Cardiac fibroblast (primary cell): Measurements from ENCODE around the gene FOCAD.

ENCODE experiments used
- DNase-seq, 2 donors: peaks; one replicate each; pipeline versions ENCODE4 v3.0.0 to v3.0.0-alpha.2; 2010; ENCODE audit warnings: low read depth in 2 of 2
- H3K4me3 ChIP-seq, 2 donors: replicated peaks in 1 of 2; 1 replicate in 1 of 2; 2 replicates in 1 of 2; pipeline ENCODE4 v1.5.1; 2011; ENCODE audit warnings: low read depth in 2 of 2, low read length in 2 of 2, mild to moderate bottlenecking in 2 of 2, moderate library complexity in 1 of 2
- CTCF ChIP-seq: IDR thresholded peaks from one replicate; pipeline ENCODE4 v1.5.1; 2011; ENCODE audit warnings: low read depth, mild to moderate bottlenecking, low read length, inconsistent platforms

The FOCAD gene

GRCh38 chr9:20854444-20854843, 170.4 kb downstream of the FOCAD start:
- TF ChIP-seq CTCF: no peak
- DNase-seq: peak; percentile 22 to 40
- H3K4me3 ChIP-seq: no peak overlapping the region

GRCh38 chr9:20863945-20864344, 179.9 kb downstream of the FOCAD start:
- H3K4me3 ChIP-seq: no peak overlapping the region
- DNase-seq: no peak
- no peak for TF ChIP-seq CTCF

- TF ChIP-seq CTCF: no peak
- no peak for DNase-seq
- H3K4me3 ChIP-seq: no peak overlapping the region
These were observed 181.3 kb downstream of the FOCAD start for GRCh38 chr9:20865347-20865746.

- H3K4me3 ChIP-seq: no peak overlapping the region
- TF ChIP-seq CTCF: no peak
- no peak for DNase-seq
These were observed 186.1 kb downstream of the FOCAD start for GRCh38 chr9:20870115-20870514.

- DNase-seq: peak; percentile 72 to 77
- no peak for TF ChIP-seq CTCF
- H3K4me3 ChIP-seq: no peak overlapping the region
These were observed 188.4 kb downstream of the FOCAD start for GRCh38 chr9:20872340-20872977.

GRCh38 chr9:20873240-20873865, 189.3 kb downstream of the FOCAD start:
- no peak overlapping the region for H3K4me3 ChIP-seq
- TF ChIP-seq CTCF: no peak

GRCh38 chr9:20880271-20880670, 196.2 kb downstream of the FOCAD start:
- no peak for DNase-seq
- H3K4me3 ChIP-seq: no peak overlapping the region
- no peak for TF ChIP-seq CTCF

More at GRCh38 chr9:20873240-20873865, 189.3 kb downstream of the FOCAD start:
- DNase-seq: peak; percentile 3 to 44
